T-cell (primary cell): ENCODE results near the gene TEP1. TPM values are rescaled to one million over a fixed set of nuclear protein-coding genes. Genes with fewer than 3 reads are reported as not detected.

Source experiments
- ATAC-seq, 4 experiments: fragments of 200-7000 bp in 3 of 4; fragments of 150-1000 bp in 1 of 4; cut with Tn5 transposase; replicated peaks in 1 of 4; 1 replicate in 3 of 4; 2 replicates in 1 of 4; pipeline ENCODE4 v1.10.0; 2021; ENCODE audit warnings: moderate library complexity in 3 of 4, mild to moderate bottlenecking in 2 of 4, moderate number of reproducible peaks in 1 of 4
- CTCF ChIA-PET, 2 donors: fragments of 300-600 bp; sonication (Branson Sonifier 250); formaldehyde crosslinking; loops; one replicate each; lab custom pipeline; 2022; ENCODE audit warnings: antibody characterized with exemption in 2 of 2; lab: Charles Lee
- POLR2A ChIA-PET, 2 donors: fragments of 300-600 bp; sonication (Branson Sonifier 250); formaldehyde crosslinking; loops; one replicate each; lab custom pipeline; 2022; ENCODE audit warnings: antibody characterized with exemption in 2 of 2; lab: Charles Lee
- DNase-seq, 35 experiments: peaks; one replicate each; pipeline versions ENCODE4 v3.0.0 to v3.0.0-alpha.2; 2013 to 2023
- H3K27ac ChIP-seq: one replicate; pipeline ENCODE4 v1.5.1; 2013; ENCODE audit warnings: low read length
- H3K27me3 ChIP-seq, 2 experiments: replicated peaks in 1 of 2; 1 replicate in 1 of 2; 2 replicates in 1 of 2; pipeline versions ENCODE4 v1.6.1 to v1.7.0; 2013; ENCODE audit warnings: low read length in 1 of 2, mixed read lengths in 1 of 2; ENCODE audit not compliant: control insufficient read depth in 2 of 2, insufficient read depth in 2 of 2; ENCODE audit errors: extremely low read depth in 1 of 2
- H3K36me3 ChIP-seq, 2 donors: 1 replicate in 1 of 2; 2 replicates in 1 of 2; pipeline versions ENCODE4 v1.6.1 to v1.7.0; 2013; ENCODE audit warnings: low read length in 1 of 2; ENCODE audit not compliant: control insufficient read depth in 2 of 2, insufficient read depth in 1 of 2; ENCODE audit errors: extremely low read depth in 1 of 2
- H3K4me1 ChIP-seq, 2 experiments: 1 replicate in 1 of 2; 2 replicates in 1 of 2; pipeline versions ENCODE4 v1.6.1 to v1.7.0; 2013; ENCODE audit warnings: low read length in 2 of 2, mixed read lengths in 1 of 2; ENCODE audit not compliant: insufficient read depth in 2 of 2, control insufficient read depth in 1 of 2; ENCODE audit errors: extremely low read depth in 1 of 2
- H3K4me3 ChIP-seq, 2 donors: 1 replicate in 1 of 2; 2 replicates in 1 of 2; pipeline versions ENCODE4 v1.5.1 to v1.7.0; 2013; ENCODE audit warnings: mild to moderate bottlenecking in 2 of 2, low read length in 1 of 2, moderate library complexity in 1 of 2; ENCODE audit not compliant: control insufficient read depth in 1 of 2; ENCODE audit errors: extremely low read depth in 1 of 2
- H3K9me3 ChIP-seq: 2 replicates; pipeline ENCODE4 v1.7.0; 2013
- H3K27ac Mint-ChIP-seq, 2 donors: one replicate each; pipeline ENCODE4 v1.8.0; 2020 to 2021; ENCODE audit warnings: mild to moderate bottlenecking in 2 of 2, mixed read lengths in 2 of 2
- H3K27me3 Mint-ChIP-seq, 2 donors: one replicate each; pipeline ENCODE4 v1.8.0; 2021 to 2022; ENCODE audit warnings: mixed read lengths in 2 of 2
- H3K36me3 Mint-ChIP-seq: one replicate; pipeline ENCODE4 v1.8.0; 2021; ENCODE audit warnings: mixed read lengths
- H3K4me1 Mint-ChIP-seq, 3 donors: one replicate each; pipeline ENCODE4 v1.8.0; 2020 to 2022; ENCODE audit warnings: mixed read lengths in 3 of 3, mild to moderate bottlenecking in 1 of 3
- H3K4me3 Mint-ChIP-seq, 3 donors: one replicate each; pipeline ENCODE4 v1.8.0; 2020 to 2022; ENCODE audit warnings: mild to moderate bottlenecking in 3 of 3, mixed read lengths in 3 of 3, moderate library complexity in 3 of 3
- H3K9me3 Mint-ChIP-seq, 3 donors: one replicate each; pipeline ENCODE4 v1.8.0; 2020 to 2022; ENCODE audit warnings: mixed read lengths in 3 of 3
- WGBS: methylation state at CpG from one replicate; pipeline ENCODE4 v1.1.5; 2013; ENCODE audit warnings: missing lambda C conversion rate; ENCODE audit not compliant: insufficient coverage; 5-methylcytosine and 5-hydroxymethylcytosine counted together
- total RNA-seq, 35 experiments: library from RNA in 6 of 35; stranded (reverse) in 6 of 35; fragments of 120-200 nt in 1 of 35; gene quantifications; one replicate each; pipeline versions ENCODE4 v1.2.1 to v1.2.4 and lab custom pipeline; 2013 to 2026

The TEP1 gene
- total RNA-seq, 5 donors from 2014 or later (not counting 1 experiment from before 2014, with no cell fraction given) = 38.5 to 71.5 (median 65.5) TPM

- no peaks in the 10 kb centered on the region for H3K27me3 Mint-ChIP-seq
- H3K27me3 ChIP-seq = peaks cover 0 to 6% of the 10 kb centered on the region in 2 experiments
- ChIA-PET CTCF (no interaction called here), POLR2A (no interaction called here)
- no peaks in the 10 kb centered on the region for H3K9me3 Mint-ChIP-seq
- H3K27ac Mint-ChIP-seq = no peak within 1 kb of the TSS
- H3K36me3 ChIP-seq = no peaks in the 10 kb centered on the region
- no peaks in the 10 kb centered on the region for H3K9me3 ChIP-seq
- H3K4me1 ChIP-seq = peaks cover 4 to 9% of the 10 kb centered on the region in 2 experiments
- no peak within 1 kb of the TSS for H3K27ac ChIP-seq
- no peak for ATAC-seq
- H3K4me3 Mint-ChIP-seq = no peak within 1 kb of the TSS
- 91% methylated on average over 9 of the region's 17 CpGs for WGBS
- DNase-seq = no peak
- peaks cover 7 to 14% (median 11%) of the 10 kb centered on the region in 3 donors for H3K4me1 Mint-ChIP-seq
- no peaks in the 10 kb centered on the region for H3K36me3 Mint-ChIP-seq
- no peak within 1 kb of the TSS for H3K4me3 ChIP-seq
Measured at GRCh38 chr14:20435582-20436362, 22.5 kb upstream of the TEP1 start, which contains the start of gene KLHL33. KLHL33 (minus strand) TSS chr14:20436166; CDS start chr14:20435811, 355 bp downstream.

GRCh38 chr14:20434701-20435581 lies 21.6 kb upstream of the TEP1 start:
- Mint-ChIP-seq H3K36me3 (no peaks in the 10 kb centered on the region), H3K27ac (no peak overlapping the region), H3K4me1 (peaks cover 2 to 8% (median 6%) of the 10 kb centered on the region in 3 donors), H3K27me3 (no peaks in the 10 kb centered on the region), H3K9me3 (no peaks in the 10 kb centered on the region), H3K4me3 (no peak overlapping the region)
- ATAC-seq (no peak), DNase-seq (no peak)
- Histone ChIP-seq H3K36me3 (no peaks in the 10 kb centered on the region), H3K27me3 (peaks cover 0 to 6% of the 10 kb centered on the region in 2 experiments), H3K27ac (no peak overlapping the region), H3K4me1 (peaks cover 0 to 5% of the 10 kb centered on the region in 2 experiments), H3K4me3 (no peak overlapping the region), H3K9me3 (no peaks in the 10 kb centered on the region)
- WGBS = 93% methylated on average over 38 of the region's 44 CpGs
- ChIA-PET POLR2A (no interaction called here), CTCF (interaction anchor here in 1 of 2 donors (1.2 kb wide), 1 partner anchor 19 kb away, joined by 3 read pairs; no protein-coding TSS in a partner anchor)

- 77% methylated on average over 20 of the region's 30 CpGs for WGBS
- Mint-ChIP-seq H3K4me3 (peak overlapping the region in 1 of 3 donors; percentile 52), H3K27me3 (no peaks in the 10 kb centered on the region), H3K36me3 (no peaks in the 10 kb centered on the region), H3K9me3 (no peaks in the 10 kb centered on the region), H3K4me1 (peaks cover 28 to 31% (median 30%) of the 10 kb centered on the region in 3 donors), H3K27ac (peak overlapping the region in 1 of 2 donors; percentile 87)
- H3K27ac ChIP-seq = no peak overlapping the region
- ChIA-PET POLR2A (interaction anchor here in 1 of 2 donors (0.5 kb wide), 1 partner anchor 224 kb away, joined by 3 read pairs; no protein-coding TSS in a partner anchor), CTCF (no interaction called here)
- no peak overlapping the region for H3K4me3 ChIP-seq
- DNase-seq (peak in 6 of 35 experiments; percentile 5 to 34 (median 18)), ATAC-seq (peak; percentile 55 to 86 (median 64))
- no peaks in the 10 kb centered on the region for H3K9me3 ChIP-seq
- no peaks in the 10 kb centered on the region for H3K36me3 ChIP-seq
- H3K4me1 ChIP-seq = peaks cover 18 to 32% of the 10 kb centered on the region in 2 experiments
- H3K27me3 ChIP-seq = no peaks in the 10 kb centered on the region
Measured at GRCh38 chr14:20429801-20430669, 16.7 kb upstream of the TEP1 start.

- H3K9me3 ChIP-seq = no peaks in the 10 kb centered on the region
- Mint-ChIP-seq H3K36me3 (no peaks in the 10 kb centered on the region), H3K4me3 (peak overlapping the region in 1 of 3 donors; percentile 52), H3K9me3 (no peaks in the 10 kb centered on the region), H3K27ac (peak overlapping the region; percentile 4 to 87), H3K4me1 (peaks cover 28 to 31% (median 30%) of the 10 kb centered on the region in 3 donors), H3K27me3 (no peaks in the 10 kb centered on the region)
- no peak overlapping the region for H3K4me3 ChIP-seq
- CTCF ChIA-PET = no interaction called here
- peaks cover 18 to 32% of the 10 kb centered on the region in 2 experiments for H3K4me1 ChIP-seq
- H3K27me3 ChIP-seq = no peaks in the 10 kb centered on the region
- ATAC-seq (no peak), DNase-seq (no peak)
- no peak overlapping the region for H3K27ac ChIP-seq
- no CpG with 5 or more reads among the region's 5 CpGs for WGBS
- H3K36me3 ChIP-seq = no peaks in the 10 kb centered on the region
- POLR2A ChIA-PET = interaction anchor here (0.6 kb wide), 2 partner anchors 23 to 639 kb away, joined by 4 to 5 read pairs; no protein-coding TSS in a partner anchor
Measured at GRCh38 chr14:20428802-20429201, 15.5 kb upstream of the TEP1 start.

GRCh38 chr14:20428010-20428365 lies 14.7 kb upstream of the TEP1 start:
- CTCF ChIA-PET = no interaction called here
- WGBS = 61% methylated on average over 2 of the region's 5 CpGs
- POLR2A ChIA-PET = no interaction called here
- Histone ChIP-seq H3K27me3 (no peaks in the 10 kb centered on the region), H3K36me3 (no peaks in the 10 kb centered on the region), H3K4me3 (no peak overlapping the region), H3K4me1 (peaks cover 18 to 32% of the 10 kb centered on the region in 2 experiments), H3K27ac (no peak overlapping the region), H3K9me3 (no peaks in the 10 kb centered on the region)
- Mint-ChIP-seq H3K36me3 (no peaks in the 10 kb centered on the region), H3K9me3 (no peaks in the 10 kb centered on the region), H3K4me3 (peak overlapping the region in 1 of 3 donors; percentile 52), H3K4me1 (peaks cover 28 to 31% (median 30%) of the 10 kb centered on the region in 3 donors), H3K27me3 (no peaks in the 10 kb centered on the region), H3K27ac (peak overlapping the region; percentile 51 to 87)
- DNase-seq (no peak), ATAC-seq (peak in 1 of 4 experiments; percentile 25)
